Endothelial cell of umbilical vein (primary cell): Measurements from ENCODE around the gene C19orf25. TPM values are rescaled to one million over a fixed set of nuclear protein-coding genes. Genes with fewer than 3 reads are reported as not detected.

Experiments
- BruUV-seq: library from RNA; stranded (reverse); fragments of 400-500 nt; replicated peaks from 2 replicates; lab custom pipeline; 2021; lab: Mats Ljungman, UMichigan
- CTCF ChIA-PET: fragments of 300-600, 350-600 bp; sonication (Branson Sonifier 250); formaldehyde crosslinking; loops from one replicate; lab custom pipeline; 2021; ENCODE audit warnings: antibody characterized with exemption, inconsistent platforms; lab: Charles Lee
- POLR2A ChIA-PET: fragments of 300-600, 350-600 bp; sonication (Branson Sonifier 250); formaldehyde crosslinking; loops from one replicate; lab custom pipeline; 2021; ENCODE audit warnings: antibody characterized with exemption, inconsistent platforms; lab: Charles Lee
- DNase-seq: peaks from one replicate; pipeline ENCODE4 v3.0.0-alpha.2; 2011; ENCODE audit warnings: low read depth, low spot score
- FAIRE-seq: peaks from 2 replicates; lab custom pipeline; 2011; peaks lifted over from hg19 to GRCh38; lab: Jason Lieb, UNC
- H2AFZ ChIP-seq: 2 replicates; pipeline ENCODE4 v1.6.0; 2012; ENCODE audit warnings: low read depth, low read length, control low read depth, inconsistent platforms
- H3K27ac ChIP-seq: 2 replicates; pipeline ENCODE4 v1.5.1; 2011; ENCODE audit warnings: low read depth, mild to moderate bottlenecking, control low read depth, low read length, moderate library complexity; ENCODE audit not compliant: insufficient read depth
- H3K27me3 ChIP-seq, 2 experiments: 2 replicates each; pipeline versions ENCODE4 v1.6.0 to v1.6.1; 2011; ENCODE audit warnings: low read length in 2 of 2, mixed read lengths in 1 of 2; ENCODE audit not compliant: control insufficient read depth in 2 of 2, insufficient read depth in 2 of 2
- H3K36me3 ChIP-seq, 2 experiments: 2 replicates in 1 of 2; 3 replicates in 1 of 2; pipeline ENCODE4 v1.5.1; 2011; ENCODE audit warnings: low read length in 2 of 2, mild to moderate bottlenecking in 1 of 2, moderate library complexity in 1 of 2; ENCODE audit not compliant: control insufficient read depth in 2 of 2, insufficient read depth in 2 of 2; ENCODE audit errors: extremely low read depth in 1 of 2
- H3K4me1 ChIP-seq: 3 replicates; pipeline ENCODE4 v1.5.1; 2011; ENCODE audit warnings: mild to moderate bottlenecking, low read length; ENCODE audit not compliant: control insufficient read depth, insufficient read depth; ENCODE audit errors: extremely low read depth
- H3K4me2 ChIP-seq: 2 replicates; pipeline ENCODE4 v1.6.1; 2011; ENCODE audit warnings: low read length, control low read depth, mixed read lengths; ENCODE audit not compliant: insufficient read depth
- H3K4me3 ChIP-seq, 3 experiments: fragments of 200-600 bp in 1 of 3; sonication (generic), shearing (Covaris generic) in 1 of 3; replicated peaks in 1 of 3; 2 replicates each; pipeline ENCODE4 v1.5.1; 2011 to 2016; ENCODE audit warnings: control low read depth in 3 of 3, low read length in 3 of 3, mild to moderate bottlenecking in 2 of 3, inconsistent platforms in 1 of 3, low read depth in 1 of 3, moderate library complexity in 1 of 3; ENCODE audit not compliant: insufficient read depth in 1 of 3
- H3K79me2 ChIP-seq: 2 replicates; pipeline ENCODE4 v1.6.0; 2012; ENCODE audit warnings: low read length, inconsistent platforms; ENCODE audit not compliant: control insufficient read depth, insufficient read depth
- H3K9ac ChIP-seq: replicated peaks from 2 replicates; pipeline ENCODE3; 2011; ENCODE audit warnings: low read length, control low read depth; ENCODE audit not compliant: insufficient read depth; ENCODE audit errors: extremely low read depth
- H3K9me1 ChIP-seq: replicated peaks from 3 replicates; pipeline ENCODE4 v1.6.0; 2011; ENCODE audit warnings: mild to moderate bottlenecking, low read length; ENCODE audit not compliant: control insufficient read depth, insufficient read depth; ENCODE audit errors: extremely low read depth
- H3K9me3 ChIP-seq: replicated peaks from 2 replicates; pipeline ENCODE4 v1.5.1; 2012; ENCODE audit warnings: low read length, inconsistent platforms; ENCODE audit not compliant: control insufficient read depth, insufficient read depth
- H4K20me1 ChIP-seq: replicated peaks from 2 replicates; pipeline ENCODE3; 2011; ENCODE audit warnings: mild to moderate bottlenecking, low read length; ENCODE audit not compliant: control insufficient read depth, insufficient read depth; ENCODE audit errors: extremely low read depth
- CTCF ChIP-seq, 2 donors: IDR thresholded peaks; 1 replicate in 1 of 2; 2 replicates in 1 of 2; pipeline ENCODE4 v1.5.1; 2011; ENCODE audit warnings: low read length in 2 of 2, mild to moderate bottlenecking in 2 of 2, moderate library complexity in 2 of 2, control low read depth in 1 of 2, inconsistent platforms in 1 of 2, low read depth in 1 of 2; ENCODE audit not compliant: insufficient read depth in 1 of 2; ENCODE audit errors: extremely low read depth in 1 of 2
- EZH2 ChIP-seq: IDR thresholded peaks from 2 replicates; pipeline ENCODE4 v1.6.1; 2012; ENCODE audit warnings: borderline replicate concordance, low read depth, mild to moderate bottlenecking, moderate library complexity, low read length, inconsistent platforms; ENCODE audit not compliant: severe bottlenecking
- FOS ChIP-seq: IDR thresholded peaks from 2 replicates; pipeline ENCODE4 v1.6.1; 2011; ENCODE audit warnings: mild to moderate bottlenecking, low read length, moderate library complexity, borderline replicate concordance; ENCODE audit not compliant: insufficient read depth
- GATA2 ChIP-seq: IDR thresholded peaks from 2 replicates; pipeline ENCODE4 v1.7.0; 2011; ENCODE audit warnings: low read depth, mild to moderate bottlenecking, moderate library complexity, mixed read lengths, low read length; ENCODE audit not compliant: insufficient read length, insufficient read depth
- JUN ChIP-seq: IDR thresholded peaks from 2 replicates; pipeline ENCODE4 v1.6.1; 2011; ENCODE audit warnings: borderline replicate concordance, low read depth; ENCODE audit not compliant: insufficient read length, insufficient read depth
- MAX ChIP-seq: IDR thresholded peaks from 2 replicates; pipeline ENCODE4 v1.6.1; 2011; ENCODE audit not compliant: insufficient read depth, insufficient read length
- MYC ChIP-seq: IDR thresholded peaks from one replicate; pipeline ENCODE4 v1.6.1; 2011; ENCODE audit warnings: mild to moderate bottlenecking, low read depth, low read length
- POLR2A ChIP-seq: IDR thresholded peaks from 2 replicates; pipeline ENCODE4 v1.6.1; 2012; ENCODE audit warnings: low read depth, mild to moderate bottlenecking, control low read depth, low read length
- POLR2AphosphoS5 ChIP-seq: IDR thresholded peaks from 2 replicates; pipeline ENCODE4 v1.6.1; 2012; ENCODE audit warnings: low read depth, mild to moderate bottlenecking, control low read depth, low read length, moderate library complexity; ENCODE audit not compliant: insufficient read depth
- dilution Hi-C: fragments of 300-500 bp; cut with MboI; formaldehyde crosslinking; loops from one replicate; pipeline ENCODE4 v1.15.0; 2019; ENCODE audit warnings: low sequenced_read_pairs; ENCODE audit not compliant: extremely low pct_ligation_motif_present
- intact Hi-C: fragments of 100-400 bp; cut with micrococcal nuclease; formaldehyde crosslinking; loops from one replicate; pipeline ENCODE4 v1.10.0; 2022
- polyA plus RNA-seq, 4 experiments: library from polyadenylated mRNA; depleted of rRNA in 3 of 4; stranded (reverse) in 3 of 4; unstranded in 1 of 4; fragments of >200 nt; gene quantifications; 2 replicates each; pipeline versions ENCODE4 v1.2.1 to v1.2.3, GENCODE V29; 2011 to 2012; ENCODE audit warnings: missing spikeins in 1 of 4
- total RNA-seq: library from RNA; stranded (reverse); gene quantifications from 2 replicates; pipeline ENCODE4 v1.2.3, GENCODE V29; 2021

The C19orf25 gene
- total and polyA plus RNA-seq, 2 donors (not counting 3 experiments of a cell fraction or from before 2014, with no cell fraction given) = 28.0 to 34.6 TPM

GRCh38 chr19:1447944-1448343 lies 31.1 kb downstream of the C19orf25 start:
- TF ChIP-seq FOS = no peak
- TF ChIP-seq CTCF (IDR thresholded peaks at IDR 0.05; ENCODE audit: extremely low read depth in 1 of 2, insufficient read depth in 1 of 2, low read depth in 1 of 2, low read length in 2 of 2) = no peak
- no peak for TF ChIP-seq JUN
- TF ChIP-seq EZH2 = no peak
- TF ChIP-seq POLR2A = no peak
- no peak for TF ChIP-seq MYC
- TF ChIP-seq POLR2AphosphoS5 = no peak
- TF ChIP-seq MAX = no peak
- TF ChIP-seq GATA2 = no peak
- Histone ChIP-seq H3K9me3 (no peaks in the 10 kb centered on the region), H3K27ac (no peak overlapping the region), H3K36me3 (no peaks in the 10 kb centered on the region), H3K79me2 (no peaks in the 10 kb centered on the region), H3K27me3 (peaks cover 30 to 43% of the 10 kb centered on the region in 2 experiments), H3K9ac (no peak overlapping the region), H3K9me1 (no peaks in the 10 kb centered on the region), H3K4me2 (no peak overlapping the region), H4K20me1 (no peaks in the 10 kb centered on the region), H2AFZ (no peak overlapping the region), H3K4me1 (no peaks in the 10 kb centered on the region), H3K4me3 (no peak overlapping the region)
- no TSS peak for BruUV-seq
- ChIA-PET CTCF (no interaction called here), POLR2A (no interaction called here)
- intact Hi-C loops (no loop called here), dilution Hi-C loops (no loop called here)
- DNase-seq (no peak), FAIRE-seq (no peak)
